ENCODE data around the gene IQSEC3.
"Not testable (repeated sequence)": the region's sequence is repeated elsewhere in the genome, so short reads cannot be mapped to it uniquely, and the experiment has no call there.

IQSEC3 gene

DNA sequence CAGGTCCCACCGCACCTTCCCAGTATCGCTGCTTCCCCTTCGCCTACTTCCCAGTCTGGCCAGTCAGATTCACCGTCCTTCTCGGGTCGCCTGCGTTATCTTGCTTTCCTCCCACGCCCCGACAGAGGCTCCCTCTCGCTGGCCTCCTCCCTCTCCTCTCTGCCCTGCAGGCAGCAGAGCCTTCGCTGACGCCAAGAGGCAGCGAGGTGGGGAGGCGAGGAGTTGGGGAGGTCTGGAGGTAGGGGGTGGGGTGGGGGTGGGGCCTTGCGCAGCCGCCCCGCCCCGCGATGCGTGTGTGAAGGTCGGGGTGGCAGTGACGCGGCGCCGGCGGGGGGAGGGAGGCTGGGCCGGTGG, at the start of gene IQSEC3:
TSS of gene IQSEC3 (plus strand) at position 340 of the 354 bp plus-strand sequence. CDS start 116 bp downstream, outside the sequence.
- not testable (repeated sequence) for DNase-seq (ENCODE audit: low read depth); H3K4me3 ChIP-seq (ENCODE audit: low read length)

DNA sequence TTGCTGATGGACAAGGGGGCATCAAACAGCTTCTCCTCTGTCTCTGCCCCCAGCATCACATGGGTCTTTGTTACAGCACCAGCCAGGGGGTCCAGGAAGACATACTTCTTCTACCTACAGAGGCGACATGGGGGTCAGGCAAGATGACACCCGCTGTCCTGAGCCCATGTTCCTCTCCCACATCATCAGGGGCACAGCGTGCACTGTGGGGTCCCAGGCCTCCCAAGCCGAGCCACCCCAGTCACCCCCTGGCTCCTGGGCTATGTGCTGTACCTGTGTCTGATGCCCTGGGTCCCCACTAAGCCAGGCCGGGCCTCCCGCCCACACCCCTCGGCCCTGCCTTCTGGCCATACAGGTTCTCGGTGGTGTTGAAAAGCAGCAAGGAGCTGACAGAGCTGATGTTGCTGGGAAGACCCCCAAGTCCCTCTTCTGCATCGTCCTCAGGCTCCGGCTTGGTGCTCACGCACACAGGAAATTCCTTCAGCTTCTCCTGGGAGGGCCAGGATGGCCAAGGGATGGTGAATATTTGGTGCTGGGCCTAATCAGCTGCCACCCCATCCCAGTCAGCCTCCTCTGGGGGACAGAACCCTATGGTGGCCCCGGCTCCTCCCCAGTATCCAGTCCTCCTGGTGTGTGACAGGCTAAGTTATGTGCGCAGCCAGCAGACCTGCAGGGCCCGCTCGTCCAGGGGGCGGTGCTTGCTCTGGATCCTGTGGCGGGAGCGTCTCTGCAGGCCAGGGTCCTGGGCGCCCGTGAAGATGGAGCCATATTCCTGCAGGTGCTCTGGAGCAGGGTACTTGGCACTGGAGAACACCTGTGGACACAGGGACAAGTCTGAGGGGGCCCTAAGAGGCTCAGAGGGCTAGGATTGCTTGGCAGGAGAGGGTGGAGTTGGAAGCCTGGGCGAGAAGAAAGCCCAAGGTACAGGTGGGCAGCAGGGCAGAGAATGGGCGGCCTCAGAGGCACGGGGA, 48.9 kb upstream of the IQSEC3 start:
- not testable (repeated sequence) for H3K4me3 ChIP-seq (ENCODE audit: low read length); DNase-seq (ENCODE audit: low read depth)

DNA sequence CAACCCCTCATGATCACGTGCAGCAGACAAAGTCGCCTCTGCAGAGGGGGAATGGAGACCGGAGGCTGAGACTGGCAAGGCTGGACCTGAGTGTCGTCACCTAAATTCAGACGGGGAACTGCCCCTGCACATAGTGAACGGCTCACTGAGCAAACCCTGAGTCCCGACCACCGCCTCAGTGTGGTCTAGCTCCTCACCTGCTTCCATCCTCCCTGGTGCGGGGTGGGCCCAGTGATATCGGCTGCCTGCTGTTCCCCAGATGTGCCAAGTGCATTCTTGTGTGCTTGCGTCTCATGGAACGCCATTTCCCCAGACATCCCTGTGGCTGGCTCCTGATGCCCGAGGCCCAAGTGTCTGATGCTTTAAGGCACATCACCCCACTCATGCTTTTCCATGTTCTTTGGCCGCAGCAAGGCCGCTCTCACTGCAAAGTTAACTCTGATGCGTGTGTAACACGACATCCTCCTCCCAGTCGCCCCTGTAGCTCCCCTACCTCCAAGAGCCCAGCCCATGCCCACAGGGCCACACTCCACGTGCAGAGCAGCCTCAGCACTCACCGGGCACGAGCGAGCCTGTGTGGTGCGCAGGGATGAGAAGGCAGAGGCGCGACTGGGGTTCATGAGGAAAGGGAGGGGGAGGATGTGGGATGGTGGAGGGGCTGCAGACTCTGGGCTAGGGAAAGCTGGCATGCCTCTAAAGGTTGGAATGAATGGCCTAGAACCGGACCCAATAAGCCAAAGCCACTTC, 47.6 kb upstream of the IQSEC3 start:
- not testable (repeated sequence) for DNase-seq (ENCODE audit: low read depth); H3K4me3 ChIP-seq (ENCODE audit: low read length)

DNA sequence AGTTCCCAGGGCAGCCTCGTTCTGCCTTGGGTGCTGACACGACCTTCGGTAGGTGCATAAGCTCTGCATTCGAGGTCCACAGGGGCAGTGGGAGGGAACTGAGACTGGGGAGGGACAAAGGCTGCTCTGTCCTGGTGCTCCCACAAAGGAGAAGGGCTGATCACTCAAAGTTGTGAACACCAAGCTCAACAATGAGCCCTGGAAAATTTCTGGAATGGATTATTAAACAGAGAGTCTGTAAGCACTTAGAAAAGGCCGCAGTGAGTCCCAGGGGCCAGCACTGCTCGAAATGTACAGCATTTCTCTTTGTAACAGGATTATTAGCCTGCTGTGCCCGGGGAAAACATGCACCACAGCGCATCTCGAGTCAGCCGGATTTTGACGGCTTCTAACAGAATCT, 46.7 kb upstream of the IQSEC3 start:
- H3K4me3 ChIP-seq (ENCODE audit: low read length); DNase-seq (ENCODE audit: low read depth): not testable (repeated sequence)

DNA sequence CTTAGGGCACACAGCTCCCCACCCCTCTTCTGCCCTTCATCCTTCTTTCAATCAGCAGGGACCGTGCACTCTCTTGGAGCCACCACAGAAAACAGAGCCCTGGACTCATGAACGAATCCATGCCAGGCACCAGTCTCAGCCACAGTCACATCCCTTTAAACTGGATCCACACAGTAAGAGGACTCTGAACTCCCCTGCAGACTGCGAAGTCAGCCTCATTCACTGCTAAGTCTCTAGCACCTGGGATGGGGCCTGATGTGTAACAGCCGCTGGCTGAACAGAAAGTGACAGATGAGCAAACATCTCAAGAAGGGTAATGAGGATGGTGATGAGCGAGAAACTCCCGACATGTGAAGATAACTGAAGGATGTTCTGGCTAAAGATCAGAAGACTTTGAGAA, 45.8 kb upstream of the IQSEC3 start:
- DNase-seq (ENCODE audit: low read depth) = no peak
- TF ChIP-seq, protein P1, sequence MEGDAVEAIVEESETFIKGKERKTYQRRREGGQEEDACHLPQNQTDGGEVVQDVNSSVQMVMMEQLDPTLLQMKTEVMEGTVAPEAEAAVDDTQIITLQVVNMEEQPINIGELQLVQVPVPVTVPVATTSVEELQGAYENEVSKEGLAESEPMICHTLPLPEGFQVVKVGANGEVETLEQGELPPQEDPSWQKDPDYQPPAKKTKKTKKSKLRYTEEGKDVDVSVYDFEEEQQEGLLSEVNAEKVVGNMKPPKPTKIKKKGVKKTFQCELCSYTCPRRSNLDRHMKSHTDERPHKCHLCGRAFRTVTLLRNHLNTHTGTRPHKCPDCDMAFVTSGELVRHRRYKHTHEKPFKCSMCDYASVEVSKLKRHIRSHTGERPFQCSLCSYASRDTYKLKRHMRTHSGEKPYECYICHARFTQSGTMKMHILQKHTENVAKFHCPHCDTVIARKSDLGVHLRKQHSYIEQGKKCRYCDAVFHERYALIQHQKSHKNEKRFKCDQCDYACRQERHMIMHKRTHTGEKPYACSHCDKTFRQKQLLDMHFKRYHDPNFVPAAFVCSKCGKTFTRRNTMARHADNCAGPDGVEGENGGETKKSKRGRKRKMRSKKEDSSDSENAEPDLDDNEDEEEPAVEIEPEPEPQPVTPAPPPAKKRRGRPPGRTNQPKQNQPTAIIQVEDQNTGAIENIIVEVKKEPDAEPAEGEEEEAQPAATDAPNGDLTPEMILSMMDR (conservative IDR thresholded peaks at IDR 0.05; ENCODE audit: low read depth, low read length) = no peak
- no peak overlapping the region for H3K4me3 ChIP-seq (ENCODE audit: low read length)

DNA sequence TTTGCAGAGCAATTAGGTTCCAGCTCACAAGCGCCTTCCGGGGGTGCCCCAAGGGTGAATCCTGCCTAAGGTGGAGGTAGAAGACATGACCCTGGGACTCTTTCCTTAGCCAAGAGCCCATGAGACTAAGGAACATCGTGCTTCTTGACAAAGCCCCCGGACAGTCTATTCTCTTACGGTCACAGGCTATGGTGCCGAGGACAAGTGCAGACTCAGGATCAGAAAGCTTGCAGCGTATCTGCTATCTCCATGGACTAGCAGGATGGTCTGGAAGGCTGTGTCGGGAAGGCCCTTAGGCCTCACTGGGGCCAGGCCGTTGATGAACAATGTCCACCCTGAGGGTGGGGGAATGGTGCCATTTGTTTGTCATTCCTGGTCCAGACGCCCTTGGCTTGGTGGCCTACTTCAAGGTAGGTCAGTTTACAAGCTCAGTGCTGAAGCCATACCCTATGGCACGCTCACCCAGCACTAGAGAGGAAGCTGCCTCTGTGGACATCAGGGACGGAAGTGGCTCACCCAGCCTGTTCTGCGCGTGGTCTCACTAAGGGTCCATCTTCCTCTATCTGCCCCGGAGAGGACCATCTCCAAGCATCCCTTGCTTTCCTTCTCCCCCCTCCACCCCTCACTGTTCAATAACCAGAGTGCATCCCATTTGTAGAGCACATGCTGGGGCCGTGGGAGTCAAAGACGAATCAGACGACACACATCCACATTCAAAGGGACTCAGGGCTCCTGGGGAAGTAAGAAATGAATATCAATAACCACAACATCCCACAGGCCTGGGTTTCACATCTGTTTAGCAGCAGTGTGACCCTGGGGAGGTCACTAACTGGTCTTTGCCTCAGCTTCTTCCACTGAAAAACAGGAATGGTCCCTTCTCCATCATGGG, 45.0 kb upstream of the IQSEC3 start:
- DNase-seq (ENCODE audit: low read depth) = no peak
- no peak overlapping the region for H3K4me3 ChIP-seq (ENCODE audit: low read length)
- TF ChIP-seq, protein P1 (conservative IDR thresholded peaks at IDR 0.05; ENCODE audit: low read depth, low read length) = no peak

DNA sequence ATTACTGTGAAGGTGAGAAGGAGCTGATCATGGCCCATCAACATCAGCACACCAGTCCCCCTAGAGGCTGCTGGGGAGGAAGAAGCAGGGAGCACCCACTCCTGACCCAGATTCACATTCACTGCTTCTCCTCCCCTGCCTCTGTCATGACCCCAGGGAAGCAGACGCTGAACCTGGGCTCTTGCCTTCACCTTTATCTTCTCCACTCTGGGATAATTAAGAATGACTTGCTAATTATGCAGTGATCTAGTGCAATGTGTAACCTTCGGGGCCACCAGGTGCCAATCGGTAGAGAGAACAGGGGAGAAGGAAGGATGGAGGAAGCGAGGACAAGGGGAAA, 44.4 kb upstream of the IQSEC3 start:
- H3K4me3 ChIP-seq (ENCODE audit: low read length) = no peak overlapping the region
- TF ChIP-seq, protein P1 (conservative IDR thresholded peaks at IDR 0.05; ENCODE audit: low read depth, low read length) = no peak
- no peak for DNase-seq (ENCODE audit: low read depth)

DNA sequence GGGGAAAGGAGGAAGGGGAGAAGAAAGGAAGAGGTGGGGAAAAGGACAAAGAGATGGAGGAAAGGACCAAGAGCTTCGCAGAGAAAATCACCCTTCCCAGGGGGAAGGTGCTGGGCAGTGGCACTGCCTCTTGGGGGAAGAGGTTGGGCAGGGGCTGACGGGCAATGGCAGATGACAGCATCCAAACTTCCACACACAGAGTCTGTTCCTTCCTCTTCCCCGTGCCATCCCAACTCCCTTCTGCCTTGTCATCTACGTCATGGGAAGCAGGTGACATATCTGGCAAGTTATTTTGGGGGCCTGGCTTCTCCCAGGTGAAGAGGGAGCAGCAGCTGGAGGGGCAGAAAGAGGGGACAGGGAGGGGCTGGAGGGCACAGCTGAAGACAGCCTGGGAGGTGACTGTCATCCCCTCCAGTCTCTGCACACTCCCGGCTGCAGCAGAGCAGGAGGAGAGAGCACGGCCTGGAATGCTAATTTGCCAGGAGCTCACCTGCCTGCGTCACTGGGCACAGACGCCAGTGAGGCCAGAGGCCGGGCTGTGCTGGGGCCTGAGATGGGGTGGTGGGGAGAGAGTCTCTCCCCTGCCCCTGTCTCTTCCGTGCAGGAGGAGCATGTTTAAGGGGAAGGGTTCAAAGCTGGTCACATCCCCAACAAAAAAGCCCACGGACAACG, 43.9 kb upstream of the IQSEC3 start:
- H3K4me3 ChIP-seq (ENCODE audit: low read length) = no peak overlapping the region
- no peak for DNase-seq (ENCODE audit: low read depth)
- TF ChIP-seq, protein P1 (conservative IDR thresholded peaks at IDR 0.05; ENCODE audit: low read depth, low read length) = no peak

DNA sequence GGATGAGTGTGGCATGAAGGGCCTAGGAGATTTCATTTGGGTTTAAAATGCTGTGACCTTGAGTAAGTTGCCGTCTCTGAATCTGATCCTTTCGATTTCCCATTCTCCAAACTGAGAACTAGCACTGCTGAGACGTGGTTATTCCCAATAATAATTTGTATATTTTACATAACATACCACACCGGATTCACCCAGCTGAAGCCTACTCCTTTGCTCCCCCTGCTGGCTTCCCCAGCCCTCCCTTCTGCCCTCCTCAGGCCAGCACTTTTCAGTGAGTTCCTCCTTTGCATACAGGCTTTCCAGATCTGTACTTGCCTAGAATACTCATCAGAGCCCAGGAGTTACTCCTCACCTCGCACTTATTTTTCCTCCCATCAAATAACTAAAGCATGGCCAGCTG, 38.7 kb upstream of the IQSEC3 start:
- H3K4me3 ChIP-seq (ENCODE audit: low read length); DNase-seq (ENCODE audit: low read depth): not testable (repeated sequence)

DNA sequence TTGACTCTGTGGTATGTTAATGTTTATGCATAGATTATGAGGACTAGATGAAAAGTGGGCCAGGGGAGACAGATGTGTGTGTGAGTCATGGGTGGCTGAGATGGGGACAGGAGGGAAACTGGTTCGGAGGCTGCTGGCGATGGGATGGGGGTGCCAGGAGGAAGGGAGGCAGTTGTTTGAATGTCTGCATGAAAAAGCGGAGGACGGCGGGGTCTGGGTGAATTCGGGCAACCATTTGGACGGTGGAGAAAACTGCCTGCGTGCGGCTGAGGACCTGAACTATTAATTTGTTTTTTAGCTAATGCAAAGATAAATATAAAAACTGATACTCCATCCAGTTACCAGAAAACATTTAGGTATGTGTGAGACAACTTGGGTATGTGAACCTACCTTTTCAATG, 27.8 kb upstream of the IQSEC3 start:
- H3K4me3 ChIP-seq (ENCODE audit: low read length); DNase-seq (ENCODE audit: low read depth): not testable (repeated sequence)

DNA sequence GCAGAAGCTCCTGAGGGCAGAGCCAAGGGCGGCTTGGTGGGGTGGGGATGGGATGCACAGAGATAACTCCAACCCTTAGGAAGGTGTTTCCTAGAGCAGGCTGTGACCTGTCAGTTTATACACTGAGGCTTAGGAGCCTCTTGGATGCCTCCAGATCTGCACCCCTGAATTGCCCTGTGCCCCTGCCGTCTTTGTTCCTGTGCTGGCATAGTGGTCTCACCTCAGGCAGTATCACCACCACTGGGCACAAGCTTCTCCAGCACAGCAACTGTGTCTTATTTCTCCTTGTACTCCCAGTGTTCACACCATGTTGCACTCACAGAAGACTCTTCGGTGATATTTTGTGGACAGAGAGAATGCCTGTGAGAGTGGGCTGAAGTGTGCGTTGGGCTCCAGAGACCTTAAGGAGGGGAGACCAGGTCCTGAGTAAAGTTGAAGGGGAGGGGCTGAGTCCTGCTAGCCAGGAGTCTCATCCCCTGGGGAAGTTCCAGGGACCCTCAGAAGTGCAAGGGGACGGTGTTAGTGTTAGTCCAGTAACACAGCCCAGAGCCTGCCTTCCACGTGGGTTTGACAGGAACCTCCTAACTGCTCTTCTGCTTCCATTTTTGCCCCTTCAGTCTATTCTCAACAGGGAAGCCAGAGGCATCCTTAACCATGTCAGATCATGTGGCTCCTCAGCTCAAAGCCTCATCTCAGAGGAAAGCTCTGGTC, 26.9 kb upstream of the IQSEC3 start:
- not testable (repeated sequence) for DNase-seq (ENCODE audit: low read depth); H3K4me3 ChIP-seq (ENCODE audit: low read length)

DNA sequence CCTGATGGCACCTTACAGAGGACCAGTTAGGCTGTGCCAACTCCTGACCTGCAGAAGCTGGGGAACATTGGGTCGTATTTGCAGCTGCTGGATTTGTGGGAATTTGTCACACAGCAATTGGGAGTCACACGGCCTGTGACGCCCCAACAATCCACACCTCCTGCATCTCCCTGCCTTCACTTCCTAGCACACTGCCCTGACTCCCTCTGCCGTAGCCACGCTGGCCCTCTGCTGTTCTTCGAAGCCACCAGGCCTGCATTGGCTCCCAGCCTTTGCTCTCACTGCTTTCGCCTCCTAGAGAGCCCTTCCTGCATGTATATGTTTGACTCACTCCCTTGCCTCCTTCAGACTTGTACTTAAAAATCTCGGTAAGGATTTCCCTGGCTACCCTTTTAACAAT, 22.2 kb upstream of the IQSEC3 start:
- DNase-seq (ENCODE audit: low read depth); H3K4me3 ChIP-seq (ENCODE audit: low read length): not testable (repeated sequence)

Data from retinal pigment epithelial cell (primary cell).